Neural crest cell (in vitro differentiated cells): ENCODE results near the gene PABPC1L. TPM values are rescaled to one million over a fixed set of nuclear protein-coding genes. Genes with fewer than 3 reads are reported as not detected.

Experiments used
- DNase-seq: peaks from one replicate; pipeline ENCODE4 v3.0.0; 2021; ENCODE audit warnings: low read depth, mixed read lengths, low spot score
- H3K27ac Mint-ChIP-seq: one replicate; pipeline ENCODE4 v1.8.0; 2021; ENCODE audit warnings: mild to moderate bottlenecking, mixed read lengths; ENCODE audit not compliant: unreplicated experiment
- H3K27me3 Mint-ChIP-seq: 2 replicates; pipeline ENCODE4 v1.8.0; 2021; ENCODE audit warnings: low read depth, mild to moderate bottlenecking, mixed read lengths
- H3K36me3 Mint-ChIP-seq: 2 replicates; pipeline ENCODE4 v1.8.0; 2021; ENCODE audit warnings: low read depth, mild to moderate bottlenecking, mixed read lengths
- H3K4me1 Mint-ChIP-seq: 2 replicates; pipeline ENCODE4 v1.8.0; 2021; ENCODE audit warnings: mixed read lengths
- H3K4me3 Mint-ChIP-seq: one replicate; pipeline ENCODE4 v1.8.0; 2021; ENCODE audit warnings: mild to moderate bottlenecking, mixed read lengths
- H3K9me3 Mint-ChIP-seq: 2 replicates; pipeline ENCODE4 v1.8.0; 2021; ENCODE audit warnings: mixed read lengths
- CTCF ChIP-seq: fragments of 200-600 bp; sonication (generic); conservative IDR thresholded peaks from 2 replicates; pipeline ENCODE4 v1.5.0; 2021; ENCODE audit warnings: antibody characterized with exemption, mild to moderate bottlenecking
- total RNA-seq: library from RNA; stranded (reverse); gene quantifications from 2 replicates; pipeline ENCODE4 v1.2.1, GENCODE V29; 2021

PABPC1L gene
- total RNA-seq, 1 donor from 2014 or later, result 78.6 TPM

DNA sequence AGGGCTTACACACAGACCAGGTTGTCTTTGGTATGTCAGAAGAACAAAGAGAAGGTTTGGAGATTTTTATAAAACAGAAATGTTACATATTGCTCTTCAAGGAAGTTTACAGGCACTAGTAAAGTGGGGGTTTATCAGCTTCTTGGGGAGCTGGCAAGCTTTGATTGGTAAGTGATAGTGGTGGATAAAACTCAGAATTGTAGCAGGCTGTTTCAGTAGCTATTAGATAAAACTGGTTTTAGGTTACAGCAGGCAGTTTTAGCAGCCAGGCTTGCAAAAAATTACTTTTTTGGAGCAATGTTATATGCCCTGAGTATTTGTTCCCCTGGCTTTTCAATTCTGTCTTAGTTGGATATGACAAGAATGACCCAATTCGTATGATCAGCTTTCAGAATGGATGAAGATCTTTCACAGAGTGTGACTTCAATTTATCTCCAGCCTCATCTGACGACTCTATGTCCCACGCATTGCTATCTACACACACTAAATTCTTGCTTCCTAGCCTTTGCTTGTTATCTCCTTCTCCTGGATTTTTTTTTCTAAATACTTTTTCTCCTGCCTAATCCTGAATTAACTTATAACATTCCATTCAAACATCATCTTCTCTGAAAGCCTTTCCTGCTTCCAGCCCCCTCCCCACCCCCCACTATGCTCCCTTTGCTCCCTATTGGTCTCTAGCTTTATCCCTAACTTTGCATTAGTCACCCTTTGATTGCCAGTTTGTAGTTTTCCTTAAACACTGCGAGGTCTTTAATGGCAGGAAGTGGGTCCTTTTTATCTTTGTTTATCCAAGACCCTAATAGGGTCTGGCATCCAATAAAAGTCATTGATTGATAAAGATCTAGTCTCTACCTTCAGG, 51.4 kb downstream of the PABPC1L start:
- Mint-ChIP-seq H3K9me3 (no peaks in the 10 kb centered on the region), H3K4me3 (peak overlapping the region; percentile 97), H3K27me3 (no peaks in the 10 kb centered on the region), H3K36me3 (peaks cover 2% of the 10 kb centered on the region), H3K27ac (no peak overlapping the region), H3K4me1 (peaks cover 41% of the 10 kb centered on the region)
- DNase-seq, result no peak
- no peak for TF ChIP-seq CTCF

- peaks cover 2% of the 10 kb centered on the region for H3K36me3 Mint-ChIP-seq
- DNase-seq, result no peak
- no peaks in the 10 kb centered on the region for H3K9me3 Mint-ChIP-seq
- no peaks in the 10 kb centered on the region for H3K27me3 Mint-ChIP-seq
- no peak overlapping the region for H3K27ac Mint-ChIP-seq
- peaks cover 47% of the 10 kb centered on the region for H3K4me1 Mint-ChIP-seq
- peak overlapping the region; percentile 97 for H3K4me3 Mint-ChIP-seq
- no peak for TF ChIP-seq CTCF
Observed at GRCh38 chr20:44961870-44962267, 52.0 kb downstream of the PABPC1L start.

GRCh38 chr20:44962483-44962882, 52.6 kb downstream of the PABPC1L start:
- H3K36me3 Mint-ChIP-seq, result peaks cover 2% of the 10 kb centered on the region
- H3K27ac Mint-ChIP-seq, result no peak overlapping the region
- no peak for DNase-seq
- H3K9me3 Mint-ChIP-seq, result no peaks in the 10 kb centered on the region
- H3K27me3 Mint-ChIP-seq, result no peaks in the 10 kb centered on the region
- TF ChIP-seq CTCF, result no peak
- H3K4me3 Mint-ChIP-seq, result peak overlapping the region; percentile 48
- peaks cover 53% of the 10 kb centered on the region for H3K4me1 Mint-ChIP-seq

GRCh38 chr20:44963325-44964215, 53.7 kb downstream of the PABPC1L start:
- no peak for DNase-seq
- Mint-ChIP-seq H3K36me3 (no peaks in the 10 kb centered on the region), H3K27me3 (no peaks in the 10 kb centered on the region), H3K27ac (no peak overlapping the region), H3K4me1 (peaks cover 54% of the 10 kb centered on the region), H3K9me3 (no peaks in the 10 kb centered on the region), H3K4me3 (peak overlapping the region; percentile 50)
- no peak for TF ChIP-seq CTCF

DNA sequence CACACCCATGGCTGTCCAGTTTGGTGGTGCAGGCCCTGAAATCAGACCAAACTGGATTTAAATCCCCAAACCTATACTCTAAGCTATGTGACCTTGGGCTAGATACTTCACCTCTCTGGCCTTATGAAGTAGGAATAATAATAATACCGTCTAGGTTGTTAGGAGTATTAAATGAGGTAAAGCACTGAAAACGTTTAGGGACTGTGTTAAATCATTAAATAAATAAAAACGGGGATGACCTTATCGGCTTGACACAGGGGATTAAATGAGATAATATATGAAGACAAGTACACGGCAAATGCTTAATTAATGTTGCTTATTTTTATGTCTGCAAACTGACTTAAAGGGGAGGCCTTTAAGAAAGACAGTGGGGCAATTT, 55.8 kb downstream of the PABPC1L start:
- Mint-ChIP-seq H3K27me3 (no peaks in the 10 kb centered on the region), H3K9me3 (no peaks in the 10 kb centered on the region), H3K4me3 (peak overlapping the region; percentile 98), H3K36me3 (no peaks in the 10 kb centered on the region), H3K27ac (peak overlapping the region; percentile 83), H3K4me1 (peaks cover 49% of the 10 kb centered on the region)
- no peak for DNase-seq
- TF ChIP-seq CTCF, result no peak
